Measurements from ENCODE around the gene IGFBP3.

The IGFBP3 gene

DNA sequence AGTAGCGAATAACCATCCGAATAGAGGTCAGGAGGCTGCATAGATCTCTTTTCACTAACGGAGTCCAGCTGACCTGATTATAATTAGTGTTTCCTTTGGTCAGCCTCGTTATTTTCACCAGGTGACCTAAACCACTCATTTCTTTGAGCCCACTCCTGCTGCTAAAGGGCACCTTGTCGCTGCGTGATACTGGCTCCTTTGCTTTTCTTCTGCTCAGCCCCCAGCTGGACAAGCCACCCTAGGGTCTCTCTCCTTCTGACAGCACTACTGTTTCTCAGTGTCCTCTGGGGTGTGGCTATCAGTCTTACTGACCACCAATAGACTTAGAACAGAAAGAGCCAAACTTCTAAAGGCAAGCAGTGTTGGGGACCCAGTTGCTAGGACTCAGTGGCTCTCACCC lies 2.7 kb upstream of the IGFBP3 start:
- DNase-seq: no peak

DNA sequence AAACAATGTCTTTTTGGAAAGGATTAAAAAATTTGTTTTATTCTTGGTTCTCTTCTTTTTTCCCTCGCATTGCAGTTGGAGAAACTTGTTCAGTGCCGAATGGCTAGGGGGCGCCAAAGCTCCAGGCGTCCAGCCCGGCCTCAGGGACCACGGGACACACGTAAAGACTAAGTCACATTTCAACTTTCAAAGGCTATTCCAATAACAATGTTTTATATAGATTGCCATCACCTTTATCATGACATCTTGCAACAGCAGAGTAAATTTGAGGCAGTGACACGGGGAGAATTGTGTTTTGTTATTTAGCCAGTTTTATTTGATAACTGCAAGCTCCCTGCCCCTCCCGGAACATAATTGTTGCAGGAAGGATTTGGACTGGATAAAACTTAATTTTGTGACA lies 2.2 kb upstream of the IGFBP3 start:
- peak; percentile 76 for DNase-seq

DNA sequence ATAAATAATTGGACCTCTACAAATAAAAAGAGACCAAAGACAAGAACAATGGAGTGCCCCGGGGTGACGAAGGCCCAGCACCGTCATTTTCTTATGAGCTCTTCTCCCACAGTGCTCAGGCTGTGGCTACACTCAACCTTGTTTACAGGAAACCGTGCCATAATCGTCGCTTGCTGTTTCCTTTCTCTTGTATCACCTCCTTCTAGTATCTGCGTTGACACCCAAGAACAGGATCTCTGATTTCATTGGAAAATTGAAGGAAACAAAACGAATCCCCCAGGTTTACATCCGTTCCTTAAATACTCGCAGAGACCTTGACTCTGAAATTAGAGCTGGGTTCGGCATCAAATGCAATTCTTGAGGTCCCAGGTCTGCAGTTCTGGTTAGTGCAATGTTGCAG lies 1.7 kb upstream of the IGFBP3 start:
- DNase-seq: no peak

DNA sequence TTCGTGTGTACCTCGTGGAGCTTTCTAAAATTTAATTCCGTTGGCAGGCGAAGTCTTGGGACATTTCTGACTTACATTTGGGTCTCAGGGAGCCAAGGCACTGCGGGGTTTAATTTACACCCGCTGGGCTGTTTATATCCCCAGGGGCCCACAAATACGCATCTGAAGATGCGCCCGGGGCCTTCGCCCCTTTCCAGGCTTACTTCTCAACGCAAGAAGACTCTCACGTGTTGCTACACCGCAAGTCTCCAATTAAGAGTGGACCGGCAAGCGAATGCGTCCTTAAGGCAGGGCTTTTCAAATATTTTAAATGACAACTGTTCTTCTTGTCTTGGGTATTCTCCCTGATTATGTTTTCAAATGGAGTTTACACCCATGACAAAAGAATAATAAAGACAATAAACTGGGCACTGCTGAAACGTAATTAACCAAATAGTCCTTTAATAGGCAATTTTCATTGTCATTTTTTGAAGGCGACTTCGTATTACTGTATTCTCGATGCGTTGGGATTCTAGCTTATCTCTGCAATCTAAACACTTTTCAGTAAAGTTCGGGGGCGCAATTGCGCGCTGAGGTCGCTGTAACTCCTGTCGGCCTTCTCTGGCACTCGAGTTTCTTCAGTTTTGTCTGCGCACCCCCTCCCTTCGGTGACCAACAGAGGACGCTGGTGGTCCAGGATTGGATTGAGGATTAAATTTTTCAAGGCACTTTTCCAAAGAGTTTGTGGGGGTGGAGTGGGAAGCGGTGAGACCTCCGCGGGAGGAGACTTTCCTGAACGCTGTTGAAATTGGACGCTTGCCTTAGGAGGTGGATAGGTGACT lies 837 bp upstream of the IGFBP3 start:
- DNase-seq: peak; percentile 75

DNA sequence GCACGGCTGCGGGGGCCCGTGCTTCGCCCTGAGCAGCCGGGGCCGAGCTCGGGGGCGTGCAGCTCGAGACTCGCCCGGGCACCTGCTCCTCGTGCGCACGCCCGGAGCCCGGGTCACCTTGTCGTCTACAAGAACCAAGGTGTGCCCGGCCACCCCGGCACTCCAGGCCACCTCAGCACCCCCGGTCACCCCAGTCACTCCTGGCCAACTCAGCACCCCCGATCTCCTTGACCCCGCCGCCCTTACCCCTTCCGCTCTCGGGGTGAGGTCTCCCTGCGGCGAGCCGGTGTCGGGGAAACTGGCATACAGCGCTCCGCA lies 268 bp upstream of the IGFBP3 start:
- no peak for DNase-seq

DNA sequence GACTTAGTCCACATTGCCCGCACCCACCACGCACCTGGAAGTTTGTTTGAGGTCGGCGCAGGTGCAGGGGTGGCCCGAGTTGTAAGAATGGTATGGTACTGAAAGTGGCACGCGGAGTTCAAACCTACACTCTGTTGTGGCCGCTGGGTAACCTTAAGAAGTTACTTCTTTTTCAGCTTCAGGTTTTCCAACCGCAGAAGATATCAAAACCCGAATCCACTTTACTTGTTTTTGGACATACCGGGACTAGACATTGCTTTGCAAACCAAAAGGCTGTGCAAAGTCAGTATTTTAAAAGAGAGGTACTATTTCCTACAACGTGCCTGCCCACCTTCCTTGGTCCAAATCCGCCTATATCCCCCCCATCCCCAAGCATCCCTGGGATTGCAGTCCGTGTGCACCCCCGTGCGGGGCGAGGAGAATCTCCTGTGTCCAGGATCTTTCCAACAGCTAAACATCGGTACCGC lies 1.0 kb downstream of the IGFBP3 start:
- no peak for DNase-seq

DNA sequence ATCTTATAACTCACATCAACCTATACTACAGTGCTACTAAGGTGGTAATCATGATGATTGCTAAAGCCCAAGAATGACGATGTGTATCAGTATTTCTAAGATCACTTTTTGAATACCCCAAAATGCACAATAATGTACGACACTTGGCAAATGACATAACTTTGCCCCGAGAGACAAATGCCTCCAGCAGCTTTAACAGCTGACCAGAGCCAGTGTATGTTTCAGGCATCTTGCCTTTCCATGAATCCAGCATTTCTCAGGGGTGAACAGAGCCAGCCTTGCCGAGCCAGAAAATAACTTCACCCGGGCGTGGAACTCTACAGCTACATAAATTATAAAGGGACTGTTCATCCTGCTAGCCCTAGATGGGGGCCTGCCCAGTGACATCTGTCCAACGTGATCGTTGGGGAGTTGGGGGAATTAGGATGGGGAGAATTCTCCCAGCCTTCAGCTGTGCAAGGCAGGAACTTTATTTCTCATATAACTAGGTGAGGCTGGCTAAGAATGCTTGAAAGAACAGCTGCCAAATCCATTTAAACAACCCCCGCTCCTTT lies 1.8 kb downstream of the IGFBP3 start:
- no peak for DNase-seq

DNA sequence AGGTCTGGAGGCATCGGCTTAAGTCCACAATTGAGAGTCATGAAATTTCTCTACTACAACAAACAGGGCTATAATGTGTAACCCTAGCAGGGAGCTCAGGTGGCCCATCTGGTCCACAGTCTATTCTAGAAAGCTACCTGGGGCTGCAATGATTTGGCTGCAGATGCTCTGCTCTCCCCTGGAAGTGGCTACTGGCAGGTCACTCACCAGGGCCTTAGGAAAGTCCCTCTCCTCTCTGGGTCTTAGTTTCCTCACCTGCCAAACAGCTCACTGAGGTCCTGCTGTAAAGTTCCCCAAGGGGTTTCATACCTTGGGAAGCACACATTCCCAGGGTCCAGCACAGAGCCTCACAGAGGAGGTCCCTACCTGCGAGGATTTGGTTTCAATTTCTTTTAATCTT lies 2.5 kb downstream of the IGFBP3 start:
- no peak for DNase-seq

DNA sequence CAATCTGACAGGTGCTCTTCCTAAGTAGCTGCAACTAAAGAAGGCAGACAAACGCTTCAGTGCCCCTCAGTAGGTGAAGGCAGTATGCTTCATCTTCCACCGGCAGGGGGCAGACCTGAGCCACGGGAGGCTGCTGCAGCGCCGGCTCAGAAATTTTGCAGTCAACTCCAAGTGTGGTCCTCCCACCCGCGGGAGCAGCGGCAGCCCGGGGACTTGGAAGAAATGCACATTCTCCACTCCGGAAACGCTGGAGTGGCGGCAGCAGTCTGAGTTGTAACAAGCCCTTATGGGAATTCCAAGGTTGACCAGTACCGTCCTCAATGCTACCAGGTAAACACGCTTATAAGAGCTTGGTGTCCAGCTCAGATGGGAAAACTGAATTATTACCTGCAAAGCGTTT lies 3.4 kb downstream of the IGFBP3 start:
- DNase-seq: peak; percentile 67

DNA sequence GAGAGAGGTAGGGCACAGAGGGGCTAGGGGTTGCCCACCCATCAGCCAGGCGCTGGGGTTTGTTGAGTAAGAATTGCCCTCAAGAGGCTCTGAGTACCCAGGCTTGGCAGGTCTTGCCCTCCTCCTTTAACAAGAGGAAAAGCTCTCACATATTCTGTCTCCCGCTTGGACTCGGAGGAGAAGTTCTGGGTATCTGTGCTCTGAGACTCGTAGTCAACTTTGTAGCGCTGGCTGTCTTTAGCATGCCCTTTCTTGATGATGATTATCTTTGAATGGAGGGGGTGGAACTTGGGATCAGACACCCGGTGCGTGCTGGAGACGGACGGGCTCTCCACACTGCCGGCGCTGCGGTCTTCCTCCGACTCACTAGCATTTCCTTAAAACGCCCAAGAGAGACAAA lies 4.0 kb downstream of the IGFBP3 start:
- no peak for DNase-seq

DNA sequence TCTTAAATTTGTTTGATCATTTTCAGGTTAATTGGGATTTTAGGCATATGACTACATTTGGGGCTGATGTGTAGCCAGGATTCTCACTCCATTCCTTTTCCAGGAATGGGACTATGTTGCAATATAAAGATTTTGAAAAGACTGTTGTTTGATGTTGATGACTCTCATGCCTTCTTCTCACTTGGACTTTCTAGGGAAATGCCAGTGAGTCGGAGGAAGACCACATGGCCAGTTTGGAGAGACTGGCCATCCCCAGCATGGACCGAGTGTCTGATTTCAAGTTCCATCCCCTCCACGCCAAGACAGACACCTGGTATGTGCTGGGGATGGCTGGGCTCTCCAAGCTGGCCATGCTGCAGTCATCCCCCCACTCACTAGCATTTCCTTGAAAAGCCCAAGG lies 5.5 kb downstream of the IGFBP3 start:
- no peak for DNase-seq

DNA sequence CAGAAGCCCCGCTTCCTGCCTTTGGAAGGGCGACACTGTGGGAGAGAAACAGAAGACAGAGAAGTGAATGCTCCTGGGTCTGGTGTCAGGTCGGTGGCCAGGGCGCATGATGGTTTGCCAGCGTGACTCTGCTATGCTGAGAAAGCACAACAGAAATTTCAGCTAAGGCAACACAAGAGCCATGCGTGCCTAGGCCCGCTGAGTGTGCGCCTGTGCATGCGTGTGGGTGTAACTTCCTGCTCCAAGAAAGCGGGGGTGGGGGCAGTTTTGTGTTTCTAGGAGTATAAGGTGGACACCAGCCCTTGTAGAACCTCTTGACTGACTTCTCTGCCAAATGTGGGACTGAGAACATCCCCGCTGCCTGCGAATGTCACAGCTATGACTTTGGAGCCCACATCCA lies 6.2 kb downstream of the IGFBP3 start:
- DNase-seq: no peak

DNA sequence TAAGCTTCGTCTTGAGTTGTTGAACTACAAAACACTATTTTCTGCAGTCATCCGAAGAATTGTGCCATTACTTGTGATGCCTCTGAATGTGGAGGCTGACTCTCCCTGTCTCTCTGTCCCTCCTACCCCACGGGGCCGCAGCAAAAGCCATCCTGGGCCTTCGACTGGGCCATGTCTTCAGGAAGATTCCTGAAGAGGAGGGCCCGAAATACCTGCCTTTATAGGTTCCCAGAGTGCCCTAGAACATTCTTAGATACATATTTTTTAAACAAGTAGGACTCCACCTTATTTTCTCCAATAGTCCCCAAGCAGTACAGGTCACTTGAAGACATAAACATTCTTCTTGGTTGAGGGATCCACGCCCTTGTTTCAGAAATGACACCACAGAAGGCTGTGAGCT lies 8.1 kb downstream of the IGFBP3 start:
- no peak for DNase-seq

DNA sequence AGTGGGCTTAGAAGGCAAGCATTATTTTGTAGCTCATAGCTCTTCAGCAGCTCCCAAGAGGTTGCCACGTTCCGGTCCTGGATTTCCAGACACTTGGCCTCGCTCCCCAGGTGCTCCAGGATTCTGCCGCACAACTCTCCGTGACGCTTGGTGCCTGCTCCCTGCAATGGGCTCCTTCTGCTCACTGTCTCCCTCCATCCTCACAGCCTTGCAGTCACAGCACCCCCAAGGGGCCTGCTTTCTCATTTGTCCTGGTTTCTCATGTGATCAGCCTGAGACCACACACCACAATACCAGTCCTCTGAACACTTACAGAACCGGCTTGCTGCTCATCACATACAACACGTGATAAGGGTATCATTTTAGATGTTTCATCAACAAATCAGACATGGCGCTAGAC lies 9.8 kb downstream of the IGFBP3 start:
- no peak for DNase-seq

DNA sequence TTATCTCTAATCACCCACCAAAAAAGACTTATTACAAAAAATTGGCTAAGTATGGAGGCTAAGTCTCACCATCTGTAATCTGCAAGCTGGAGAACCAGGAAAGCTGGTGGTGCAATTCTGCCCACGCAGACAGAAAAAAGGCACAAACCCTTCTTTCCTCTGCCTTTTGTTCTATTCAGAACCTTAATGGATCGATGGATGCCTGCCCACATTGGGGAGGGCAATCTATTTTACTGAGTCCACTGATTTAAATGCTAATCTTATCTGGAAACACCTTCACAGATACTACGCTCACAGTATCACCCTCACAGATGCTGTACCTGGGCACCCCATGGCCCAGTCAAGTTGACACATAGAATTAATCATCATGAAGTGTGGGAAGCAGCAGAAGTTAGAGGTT lies 10.2 kb downstream of the IGFBP3 start:
- no peak for DNase-seq

DNA sequence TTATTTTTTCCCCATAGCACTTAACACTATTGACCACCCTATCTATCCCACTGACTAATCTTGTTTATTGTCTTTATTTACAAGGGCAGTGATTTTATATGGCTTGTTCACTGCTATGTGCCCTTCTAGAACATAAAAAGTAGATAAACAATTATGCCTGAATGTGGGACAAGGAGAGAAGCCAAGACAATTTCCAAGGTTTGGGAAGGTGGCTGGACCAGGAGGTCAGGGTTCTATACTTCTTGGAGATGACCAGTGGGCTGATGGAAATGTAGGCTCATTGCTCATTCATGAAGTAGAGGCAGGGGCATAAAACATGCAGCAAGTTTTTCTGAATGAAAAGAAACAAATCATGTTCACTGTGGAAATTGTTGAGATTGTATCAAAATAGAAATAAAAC lies 11.5 kb downstream of the IGFBP3 start:
- no peak for DNase-seq

DNA sequence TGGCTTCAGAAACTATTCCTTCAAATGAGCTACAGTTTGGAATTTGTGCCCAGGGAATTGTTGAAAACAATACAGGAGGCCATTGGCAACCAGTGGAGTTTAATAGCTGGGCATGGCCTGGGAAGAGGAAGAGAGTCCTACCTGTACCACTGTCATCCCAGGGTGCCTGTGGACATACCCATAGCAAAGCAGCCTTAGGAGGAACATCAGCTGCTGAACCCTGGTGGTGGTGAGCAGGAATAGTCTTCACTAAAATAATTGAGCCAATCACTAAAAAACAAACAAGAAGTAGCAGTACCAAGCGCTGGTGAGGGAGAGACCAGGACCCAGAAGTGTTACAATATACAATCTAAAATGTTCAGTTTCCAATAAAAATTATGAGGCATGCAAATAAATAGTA lies 18.3 kb downstream of the IGFBP3 start:
- no peak for DNase-seq

DNA sequence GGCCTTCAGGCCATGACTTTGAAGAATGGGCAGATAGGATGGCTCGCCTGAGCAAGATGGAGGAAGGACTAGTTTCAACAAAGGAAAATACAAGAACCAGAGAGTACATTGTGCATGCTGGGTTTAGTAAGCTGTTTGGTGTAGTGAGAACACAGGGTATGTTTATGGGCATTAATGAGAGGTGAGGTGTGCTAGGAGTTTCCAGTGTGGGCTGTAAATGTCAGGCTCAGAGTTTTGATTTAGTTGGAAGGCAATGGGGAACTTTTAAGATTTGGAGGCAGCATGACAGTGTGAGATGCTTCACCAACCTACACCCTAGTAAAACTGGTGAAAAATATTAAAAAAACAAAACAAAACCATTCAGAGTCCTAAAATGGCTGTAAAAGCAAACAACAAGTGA lies 19.5 kb downstream of the IGFBP3 start:
- no peak for DNase-seq

DNA sequence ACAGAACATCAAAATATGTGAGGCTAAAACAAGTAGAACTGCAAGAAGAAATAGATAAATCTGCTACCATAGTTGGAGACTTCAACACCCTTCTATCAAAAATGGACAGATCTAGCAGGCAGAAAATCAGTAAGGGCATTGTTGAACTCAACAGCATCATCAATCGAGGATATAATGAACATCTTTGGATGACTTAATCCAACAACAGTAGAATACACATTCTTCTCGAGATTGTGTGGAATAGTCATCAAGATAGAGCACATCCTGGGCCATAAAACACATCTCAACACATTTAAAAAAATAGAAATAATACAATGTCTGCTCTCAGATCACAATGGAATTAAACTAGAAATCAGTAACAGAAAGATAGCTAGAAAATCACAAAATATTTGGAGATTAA lies 22.9 kb downstream of the IGFBP3 start:
- DNase-seq: no peak

DNA sequence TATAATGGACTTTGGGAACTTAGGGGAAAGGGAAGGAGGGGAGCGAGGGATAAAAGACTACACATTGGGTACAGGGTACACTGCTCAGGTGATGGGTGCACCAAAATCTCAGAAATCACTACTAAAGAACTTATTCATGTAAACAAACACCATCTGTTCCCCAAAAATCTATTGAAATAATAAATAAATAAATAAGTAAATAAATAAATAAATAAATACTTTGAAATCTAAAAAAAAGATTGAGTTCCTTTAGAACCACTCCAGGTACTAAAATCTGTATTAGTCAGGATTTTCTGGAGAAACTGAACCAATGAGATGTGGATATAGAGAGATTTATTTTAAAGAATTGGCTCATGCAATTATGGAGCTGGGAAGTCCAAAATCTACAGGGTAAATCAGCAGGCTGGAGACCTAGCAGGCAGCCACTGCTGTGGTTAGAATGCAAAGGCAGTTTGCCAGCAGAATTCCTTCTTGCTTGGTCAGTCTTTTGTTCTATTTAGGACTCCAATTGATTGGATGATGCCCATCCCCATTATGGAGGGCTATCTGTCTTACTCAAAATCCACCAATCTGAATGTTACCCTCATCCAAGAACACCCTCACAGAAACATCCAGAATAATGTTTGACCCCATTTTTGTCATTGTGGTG lies 23.9 kb downstream of the IGFBP3 start:
- no peak for DNase-seq

DNA sequence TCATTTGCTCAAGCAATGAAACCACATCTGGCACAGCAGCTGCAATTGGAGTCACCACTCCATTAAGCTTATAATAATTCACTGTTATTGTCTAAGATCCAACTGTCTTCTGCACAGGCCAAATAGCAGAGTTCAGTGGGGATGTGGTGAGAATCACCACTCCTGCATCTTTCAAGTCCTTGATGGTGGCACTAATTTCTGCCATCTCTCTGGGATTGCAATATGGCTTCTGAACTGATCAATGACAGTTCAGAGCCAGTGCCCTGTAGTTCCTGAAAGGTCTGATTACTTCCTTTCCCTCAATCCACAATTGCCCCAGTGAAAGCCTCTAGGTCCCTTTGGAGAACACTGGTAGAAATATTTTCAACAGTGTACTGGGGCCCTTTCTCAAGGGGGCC lies 26.4 kb downstream of the IGFBP3 start:
- no peak for DNase-seq

DNA sequence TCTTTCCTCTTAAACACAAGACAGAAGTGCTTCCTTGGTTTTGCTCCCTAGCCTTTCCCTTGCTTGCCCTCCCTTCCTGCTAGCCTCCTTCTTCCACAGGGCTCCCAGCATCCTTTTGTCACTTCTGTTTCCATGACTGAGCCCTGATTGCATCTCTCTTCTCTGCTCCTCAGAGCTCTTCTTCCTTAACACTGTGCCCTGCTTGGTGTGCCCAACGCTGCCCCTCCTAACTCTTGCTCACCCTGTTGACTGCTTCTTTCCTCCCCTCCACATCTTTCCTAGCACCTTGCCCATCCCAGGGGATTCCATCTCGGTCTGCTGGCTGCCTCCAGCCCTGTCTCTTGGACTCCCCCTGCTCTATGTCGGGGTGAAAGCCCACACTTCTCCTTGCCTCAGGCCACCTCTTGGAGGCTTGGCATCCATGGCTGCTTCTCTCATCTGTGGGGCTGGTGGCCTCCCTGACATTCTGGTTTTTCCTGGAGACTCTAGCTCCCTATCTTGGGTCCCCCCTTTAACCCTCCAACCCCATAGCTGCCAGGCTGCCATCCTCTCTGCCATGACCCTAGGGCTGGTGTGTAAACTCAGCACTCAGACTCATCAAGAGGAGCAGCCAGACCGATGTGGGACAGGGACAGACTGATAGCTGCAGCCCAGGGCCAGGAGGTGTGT lies 26.9 kb downstream of the IGFBP3 start:
- DNase-seq: no peak

DNA sequence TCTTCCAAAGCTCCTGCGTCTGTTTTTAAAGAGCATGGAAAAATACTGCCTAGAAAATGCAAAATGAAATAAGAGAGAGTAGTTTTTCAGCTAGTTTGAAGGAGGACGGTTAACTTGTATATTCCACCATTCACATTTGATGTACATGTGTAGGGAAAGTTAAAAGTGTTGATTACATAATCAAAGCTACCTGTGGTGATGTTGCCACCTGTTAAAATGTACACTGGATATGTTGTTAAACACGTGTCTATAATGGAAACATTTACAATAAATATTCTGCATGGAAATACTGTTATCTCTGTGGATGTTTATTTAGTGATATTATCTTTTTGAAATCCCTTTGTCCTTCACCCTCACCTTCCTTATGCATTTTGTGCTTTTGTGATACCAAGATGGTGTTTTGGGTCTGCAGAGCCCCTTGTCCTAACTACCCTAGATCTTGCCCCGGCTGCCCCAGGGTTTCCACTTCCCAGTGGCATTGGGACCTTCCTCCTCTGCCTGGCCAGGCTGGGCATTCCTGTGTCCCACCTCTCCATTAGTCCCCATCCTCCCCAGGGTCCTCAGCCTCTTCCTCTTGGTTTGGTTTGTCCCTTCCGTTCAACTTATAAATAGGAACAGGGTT lies 27.6 kb downstream of the IGFBP3 start:
- no peak for DNase-seq

Data from right kidney (tissue), 1 donor.